Dermis microvascular lymphatic vessel endothelial cell (primary cell): ENCODE measurements around the gene TMEM26. TPM values are rescaled to one million over a fixed set of nuclear protein-coding genes. Genes with fewer than 3 reads are reported as not detected.

Experiments used
- DNase-seq, 2 donors: peaks; one replicate each; pipeline versions ENCODE4 v3.0.0 to v3.0.0-alpha.2; 2010; ENCODE audit warnings: low read depth in 2 of 2
- total RNA-seq: library from RNA; depleted of rRNA; stranded (reverse); fragments of >200 nt; gene quantifications from 2 replicates; pipeline ENCODE4 v1.2.1, GENCODE V29; 2014

TMEM26 gene
- total RNA-seq, 1 donor from 2014 or later = not detected

DNA sequence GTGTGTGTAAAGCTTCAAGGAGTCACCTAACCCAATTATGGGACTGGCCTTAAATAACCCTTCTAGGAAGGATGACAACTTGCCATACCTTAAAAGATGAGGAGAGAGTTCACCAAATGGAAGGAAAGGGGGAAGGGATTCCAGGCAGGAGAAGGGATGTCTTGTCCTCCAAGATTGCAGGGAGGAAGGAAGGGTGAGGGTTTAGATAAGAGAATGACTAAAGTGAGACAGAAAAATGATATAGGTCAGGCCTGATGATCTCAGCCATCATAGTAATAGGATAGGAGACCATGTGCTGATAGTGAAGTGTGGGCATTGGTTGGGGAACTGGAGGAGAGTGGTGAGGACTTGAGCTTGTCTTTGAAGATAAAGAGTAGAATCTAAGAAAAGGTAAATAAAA lies 7.7 kb upstream of the TMEM26 start:
- no peak for DNase-seq

- DNase-seq = no peak
Observed at GRCh38 chr10:61458031-61458430, 4.8 kb upstream of the TMEM26 start.

DNA sequence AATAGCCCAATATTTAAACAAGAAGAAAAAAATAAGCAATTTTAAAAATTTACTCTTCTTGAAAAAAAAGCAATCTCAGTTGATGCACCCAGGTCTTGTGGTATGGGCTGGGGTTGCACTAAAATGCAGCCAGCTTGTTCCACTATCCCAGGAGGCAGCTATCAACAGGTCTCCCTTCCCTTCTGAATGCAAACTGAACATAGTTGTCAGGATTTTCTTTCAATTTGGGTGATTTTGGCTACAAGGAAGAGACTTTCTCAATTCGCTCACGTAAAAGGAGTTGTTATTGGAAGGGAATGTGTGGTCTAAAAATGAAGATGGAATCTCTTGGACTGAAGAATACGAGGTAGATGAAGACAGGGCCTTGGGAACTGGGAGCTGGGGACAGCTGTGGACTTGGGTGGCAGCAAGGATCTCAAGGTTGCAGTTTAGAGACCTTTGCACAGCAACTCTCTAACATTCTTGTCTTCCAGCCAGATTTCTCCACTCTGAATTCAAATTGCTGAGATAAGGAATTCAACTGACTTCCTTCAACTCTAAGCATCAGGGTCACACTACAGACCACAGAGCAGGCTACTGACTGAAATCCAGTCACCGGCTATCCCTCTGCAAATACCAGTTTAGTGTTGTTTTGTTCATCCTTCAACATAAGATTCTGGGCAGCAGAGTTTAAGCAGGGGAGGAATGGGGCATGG lies 3.1 kb upstream of the TMEM26 start:
- DNase-seq = no peak

DNA sequence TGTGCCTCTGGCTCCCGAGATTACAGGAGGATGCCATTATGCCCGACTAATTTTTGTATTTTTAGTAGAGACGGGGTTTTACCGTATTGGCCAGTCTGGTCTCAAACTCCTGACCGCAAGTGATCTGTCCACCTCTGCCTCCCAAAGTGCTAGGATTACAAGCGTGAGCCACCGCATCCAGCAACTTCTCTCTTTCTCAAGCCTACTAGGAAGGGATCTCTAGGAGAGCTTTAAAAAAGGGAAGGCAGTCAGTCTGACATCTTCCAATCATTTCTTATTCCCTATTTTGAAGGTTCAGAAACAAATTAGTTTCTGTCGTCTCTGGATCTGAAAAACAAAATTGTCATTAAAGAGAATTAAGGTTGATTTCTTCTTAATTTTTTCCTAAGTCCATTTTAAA lies 2.5 kb upstream of the TMEM26 start:
- DNase-seq = no peak

DNA sequence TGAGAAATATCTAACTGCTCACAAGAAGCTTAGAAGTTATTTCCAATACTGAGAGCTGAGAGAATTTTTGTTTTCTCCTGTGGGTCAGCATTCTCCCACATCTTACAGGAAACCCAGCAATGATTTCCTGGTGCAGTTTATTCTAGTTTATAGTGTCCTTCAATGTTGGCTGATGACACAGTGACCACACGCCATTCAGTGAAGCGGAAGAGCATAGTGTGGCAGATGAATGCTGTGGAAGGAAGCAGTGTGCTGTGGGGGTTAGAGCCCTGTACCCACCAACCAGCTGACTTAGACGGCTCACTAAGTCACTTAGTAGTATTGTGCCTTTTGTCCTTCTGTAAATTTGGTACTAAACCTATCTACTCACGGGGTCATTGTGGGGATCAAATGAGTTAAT lies 1.4 kb upstream of the TMEM26 start:
- DNase-seq = no peak

DNA sequence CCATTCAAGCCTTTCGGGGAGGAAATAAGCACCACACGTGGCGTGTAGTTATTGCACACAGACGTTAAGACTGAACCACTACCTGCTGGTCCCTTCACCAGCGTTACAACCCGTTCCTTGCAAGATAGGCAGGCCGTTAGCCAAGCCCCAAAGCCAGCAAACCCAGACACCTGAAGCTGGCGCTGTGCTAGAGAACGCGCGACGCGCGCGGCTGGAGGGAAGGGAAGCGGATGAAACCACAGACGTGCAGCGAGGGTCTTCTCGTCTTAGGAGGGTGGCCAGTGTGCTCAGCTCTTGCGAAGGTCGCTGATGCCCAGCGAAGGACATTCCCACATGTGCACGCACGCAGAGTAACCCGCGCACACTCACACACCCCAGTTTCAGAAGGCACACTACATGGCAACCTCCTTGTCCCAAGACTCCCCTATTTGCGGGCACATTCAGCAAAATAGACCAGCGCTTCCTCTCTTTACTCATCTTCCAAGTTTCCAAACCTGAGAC lies 980 bp downstream of the TMEM26 start:
- no peak for DNase-seq

DNA sequence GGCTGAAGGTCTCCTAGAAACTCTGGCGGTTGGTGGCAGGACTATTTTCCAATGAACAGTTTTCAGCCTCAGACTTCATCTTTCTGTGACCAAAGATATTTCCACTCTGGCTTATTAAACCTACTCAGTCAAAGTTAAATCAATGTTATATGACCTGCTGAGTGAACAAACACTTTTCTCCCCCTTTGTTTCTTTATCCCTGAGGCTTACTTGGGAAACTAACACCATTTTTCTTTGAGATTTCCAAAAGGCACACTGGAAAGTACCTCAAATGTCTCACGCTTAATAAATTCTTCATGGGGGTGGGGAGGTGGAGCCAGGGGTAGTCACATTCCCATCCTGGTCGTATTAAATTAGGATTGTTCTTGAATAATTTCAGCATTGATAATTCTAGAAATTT lies 1.8 kb downstream of the TMEM26 start:
- DNase-seq = no peak

- no peak for DNase-seq
Observed at GRCh38 chr10:61448841-61449600, 4.2 kb downstream of the TMEM26 start.

DNA sequence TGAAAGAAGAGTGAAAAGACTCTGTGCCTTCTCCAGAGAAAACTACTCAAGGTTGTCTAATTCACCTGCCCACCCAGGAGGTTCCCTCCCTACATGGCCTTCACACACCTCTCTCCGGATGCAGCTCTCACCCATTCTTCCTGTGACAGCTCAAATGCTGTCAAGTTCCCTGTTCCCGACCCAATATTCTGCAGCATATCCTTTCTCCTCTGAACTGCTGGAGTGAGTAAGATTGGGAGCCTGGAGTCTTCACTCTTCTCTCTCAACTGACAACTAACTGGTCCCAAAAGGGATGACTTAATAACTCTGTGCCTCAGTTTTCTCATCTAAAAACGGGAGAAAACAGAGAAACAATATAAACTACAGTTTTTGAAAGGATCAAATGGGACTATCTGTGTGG lies 5.1 kb downstream of the TMEM26 start:
- no peak for DNase-seq

DNA sequence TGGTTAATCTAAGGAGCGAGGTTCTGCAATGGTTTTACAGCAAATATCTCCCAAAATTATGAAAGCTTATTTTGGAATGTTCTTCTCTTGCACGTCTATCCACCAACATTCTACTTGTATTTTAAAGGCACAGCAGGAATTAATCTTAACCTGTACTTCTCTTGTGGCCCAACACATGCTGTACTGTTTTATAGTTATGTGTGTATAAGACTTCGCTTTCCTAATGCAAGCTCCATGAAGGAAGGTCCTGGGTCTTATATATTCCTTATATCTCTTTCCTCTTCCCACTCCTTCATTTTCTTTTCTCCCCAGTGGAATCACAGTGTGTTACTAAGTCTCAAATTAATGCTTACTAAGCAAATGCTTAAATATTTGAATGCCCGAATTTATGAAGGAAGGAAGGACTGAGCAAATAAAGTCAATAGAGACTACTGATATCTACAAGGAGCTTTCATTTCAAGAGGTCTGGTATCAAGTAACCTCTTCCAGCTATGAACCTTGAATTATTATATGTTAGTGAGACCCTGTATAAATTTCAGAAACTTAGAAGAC lies 14.0 kb downstream of the TMEM26 start:
- DNase-seq = no peak

DNA sequence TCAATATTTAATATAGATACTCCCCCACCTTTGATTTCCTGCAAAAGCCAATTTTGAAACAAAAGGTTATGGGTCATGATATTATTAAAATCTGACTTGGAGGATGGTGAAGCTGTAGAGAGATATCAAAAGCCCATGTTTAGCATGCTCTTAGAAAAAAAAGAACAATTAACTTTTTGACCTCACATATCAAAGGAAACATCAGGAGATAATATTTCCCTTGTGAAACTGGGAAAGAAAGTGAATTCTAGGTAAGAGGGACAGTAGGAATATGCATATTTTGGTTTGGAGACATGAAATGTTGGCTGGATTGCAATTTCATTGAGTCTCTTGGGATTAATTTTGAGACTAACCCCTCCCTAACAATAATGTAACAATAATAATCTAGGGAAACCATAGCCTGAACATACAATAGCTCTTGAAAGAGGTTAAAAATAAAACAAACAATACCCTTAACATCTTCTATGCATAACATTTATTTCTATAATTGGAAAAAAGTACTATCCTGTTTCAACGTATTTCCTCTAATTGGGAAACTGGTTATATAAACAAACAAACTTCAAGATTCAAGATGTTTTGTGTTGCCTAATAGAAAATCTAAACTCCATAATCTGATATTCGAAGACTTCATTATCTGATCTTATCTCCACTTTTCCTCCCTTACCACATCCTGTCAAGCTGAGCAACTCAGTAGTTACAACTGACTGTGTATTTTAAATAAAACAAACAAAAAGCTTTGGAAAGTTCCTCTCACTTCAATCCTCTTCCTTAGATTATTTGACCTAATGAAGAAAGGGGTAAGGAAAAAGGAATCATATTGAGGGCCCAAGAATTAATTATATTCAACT lies 14.8 kb downstream of the TMEM26 start:
- DNase-seq = peak in 1 of 2 donors; percentile 49

DNA sequence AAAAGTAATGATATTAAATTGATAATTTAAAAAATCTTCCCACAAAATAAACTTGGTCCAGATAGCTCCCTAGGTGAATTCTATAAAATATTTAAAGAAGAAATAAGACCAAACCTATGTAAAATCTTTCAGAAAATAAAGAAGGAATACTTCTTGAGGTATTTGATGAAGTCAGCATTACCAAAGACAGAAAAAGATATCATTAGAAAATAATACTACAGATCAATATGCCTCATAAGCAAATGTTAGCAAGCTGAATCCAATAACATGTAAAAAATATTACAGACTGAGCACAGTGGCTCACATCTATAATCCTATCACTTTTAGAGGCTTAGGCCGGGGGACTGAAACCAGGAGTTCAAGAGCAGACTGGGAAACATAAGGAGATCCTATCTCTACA lies 30.0 kb downstream of the TMEM26 start:
- no peak for DNase-seq

- no peak for DNase-seq
Observed at GRCh38 chr10:61417661-61418060, 35.5 kb downstream of the TMEM26 start.

DNA sequence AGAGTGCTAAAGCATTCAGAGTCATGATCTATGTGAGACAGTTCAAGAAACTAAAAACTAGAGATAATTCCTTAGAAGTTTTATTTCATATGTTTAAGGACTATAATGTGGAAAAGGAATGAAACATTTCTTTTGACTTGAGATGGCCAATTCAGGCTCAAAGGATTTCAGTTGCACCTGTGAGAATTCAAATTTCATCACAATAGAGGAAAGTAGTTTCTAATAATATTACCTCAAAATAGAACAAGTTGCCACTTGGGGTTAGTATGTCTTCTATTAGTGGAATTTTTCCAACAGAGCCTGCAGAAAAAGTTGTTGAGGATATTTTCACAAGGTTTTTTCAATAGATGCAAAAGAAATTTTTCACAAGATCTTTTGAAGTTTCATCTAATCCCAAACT lies 37.4 kb downstream of the TMEM26 start:
- no peak for DNase-seq

- no peak for DNase-seq
Observed at GRCh38 chr10:61411706-61412105, 41.5 kb downstream of the TMEM26 start.

DNA sequence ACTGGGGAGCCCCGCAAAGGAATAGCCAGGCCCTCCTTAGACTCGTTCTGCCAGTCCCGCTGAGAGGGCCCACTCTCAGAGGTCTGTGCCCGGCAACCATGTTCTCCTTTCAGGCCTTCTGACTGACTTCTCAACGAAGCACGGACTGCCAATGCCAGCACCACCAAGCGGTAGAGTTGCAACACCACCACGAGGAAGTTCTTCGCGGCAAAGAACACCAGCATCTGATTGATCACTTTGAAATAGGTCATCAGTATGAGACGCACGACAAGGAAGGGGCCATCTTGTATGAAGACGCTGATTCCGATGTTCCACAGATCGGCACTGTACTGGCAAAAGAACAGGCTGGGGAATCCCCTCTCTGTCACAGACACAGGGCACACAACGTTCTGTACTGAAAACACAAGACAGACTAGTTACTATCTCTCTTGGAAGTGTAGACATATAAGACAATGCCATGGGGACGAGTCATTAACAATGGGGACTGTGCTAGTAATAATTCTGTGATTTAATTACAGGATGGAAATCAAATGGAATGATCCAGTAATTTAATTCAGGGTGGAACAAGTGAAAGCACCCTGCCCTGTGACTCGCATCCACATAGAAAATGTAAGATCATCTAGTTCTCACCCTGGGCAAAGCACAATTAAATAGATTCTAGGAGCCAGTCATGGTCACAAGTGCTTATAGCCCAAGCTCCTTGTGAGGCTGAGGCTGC lies 42.7 kb downstream of the TMEM26 start:
- no peak for DNase-seq

- no peak for DNase-seq
Observed at GRCh38 chr10:61409157-61409556, 44.0 kb downstream of the TMEM26 start.

- no peak for DNase-seq
Observed at GRCh38 chr10:61408105-61408504, 45.1 kb downstream of the TMEM26 start.

- DNase-seq = no peak
Observed at GRCh38 chr10:61406736-61407135, 46.4 kb downstream of the TMEM26 start.

- no peak for DNase-seq
Observed at GRCh38 chr10:61406242-61406641, 46.9 kb downstream of the TMEM26 start.

GRCh38 chr10:61404751-61405150 lies 48.4 kb downstream of the TMEM26 start:
- DNase-seq = no peak
